H1 (cell line): ENCODE measurements around the gene SNTG2. TPM values are rescaled to one million over a fixed set of nuclear protein-coding genes. Genes with fewer than 3 reads are reported as not detected.

Experiments used
- EZH2 ChIP-seq: fragments of 200-600 bp; sonication (generic); IDR thresholded peaks from 2 replicates; pipeline ENCODE4 v1.7.1; 2012; ENCODE audit warnings: low read depth, mild to moderate bottlenecking, moderate library complexity, low read length, inconsistent platforms; ENCODE audit not compliant: severe bottlenecking
- NANOG ChIP-seq: IDR thresholded peaks from 2 replicates; pipeline ENCODE4 v1.6.1; 2011; ENCODE audit warnings: low read length, low read depth, mild to moderate bottlenecking, inconsistent platforms; ENCODE audit not compliant: insufficient read depth, poor library complexity, severe bottlenecking
- NRF1 ChIP-seq: IDR thresholded peaks from 2 replicates; pipeline ENCODE4 v1.6.1; 2011; ENCODE audit warnings: mild to moderate bottlenecking, low read depth, low read length, improper control_type of control experiment
- PHF8 ChIP-seq: fragments of 200-600 bp; sonication (generic); conservative IDR thresholded peaks from 2 replicates; pipeline ENCODE4 v1.7.1; 2012; ENCODE audit warnings: low read depth, mild to moderate bottlenecking, inconsistent platforms, low read length, moderate library complexity
- POLR2AphosphoS5 ChIP-seq: IDR thresholded peaks from 2 replicates; pipeline ENCODE4 v1.6.1; 2011; ENCODE audit warnings: low read depth, low read length
- POU5F1 ChIP-seq: IDR thresholded peaks from 2 replicates; pipeline ENCODE4 v1.6.1; 2011; ENCODE audit warnings: low read depth, mild to moderate bottlenecking, low read length, moderate library complexity
- RAD21 ChIP-seq, 2 experiments: IDR thresholded peaks in 1 of 2; conservative IDR thresholded peaks in 1 of 2; 2 replicates each; pipeline ENCODE4 v1.6.1; 2011; ENCODE audit warnings: low read depth in 2 of 2, low read length in 2 of 2, improper control_type of control experiment in 1 of 2, inconsistent platforms in 1 of 2, mild to moderate bottlenecking in 1 of 2, moderate library complexity in 1 of 2
- RXRA ChIP-seq: IDR thresholded peaks from 2 replicates; pipeline ENCODE4 v1.6.1; 2011; ENCODE audit warnings: low read depth, mild to moderate bottlenecking, low read length, moderate library complexity; ENCODE audit not compliant: insufficient read depth
- SIRT6 ChIP-seq: IDR thresholded peaks from one replicate; pipeline ENCODE4 v1.7.1; 2012; ENCODE audit warnings: low read length, inconsistent platforms
- SIX5 ChIP-seq: IDR thresholded peaks from 2 replicates; pipeline ENCODE4 v1.6.1; 2011; ENCODE audit warnings: mild to moderate bottlenecking, low read depth, low read length
- polyA plus RNA-seq, 7 experiments: library from polyadenylated mRNA; depleted of rRNA in 3 of 7; stranded (reverse) in 5 of 7; unstranded in 2 of 7; fragments of >200 nt in 5 of 7; fragments of 200-250 nt in 2 of 7; gene quantifications; 1 replicate in 5 of 7; 2 replicates in 1 of 7; 4 replicates in 1 of 7; pipeline versions ENCODE4 v1.2.1 to v1.2.3, GENCODE V29; 2011 to 2013; ENCODE audit warnings: missing spikeins in 2 of 7, mixed read lengths in 2 of 7
- total RNA-seq: library from RNA; stranded (reverse); fragmentation: NEBNext Ultra II Directional; extraction: Animal tissue kit (Norgen Biotek cat#: 25700); gene quantifications from 2 replicates; pipeline ENCODE4 v1.2.1, GENCODE V29; 2021

SNTG2 gene
- total and polyA plus RNA-seq, 2 of the 8 experiments (the other 6 are each of a cell fraction or from before 2014, with no cell fraction given): 6.6 to 18.1 TPM

DNA sequence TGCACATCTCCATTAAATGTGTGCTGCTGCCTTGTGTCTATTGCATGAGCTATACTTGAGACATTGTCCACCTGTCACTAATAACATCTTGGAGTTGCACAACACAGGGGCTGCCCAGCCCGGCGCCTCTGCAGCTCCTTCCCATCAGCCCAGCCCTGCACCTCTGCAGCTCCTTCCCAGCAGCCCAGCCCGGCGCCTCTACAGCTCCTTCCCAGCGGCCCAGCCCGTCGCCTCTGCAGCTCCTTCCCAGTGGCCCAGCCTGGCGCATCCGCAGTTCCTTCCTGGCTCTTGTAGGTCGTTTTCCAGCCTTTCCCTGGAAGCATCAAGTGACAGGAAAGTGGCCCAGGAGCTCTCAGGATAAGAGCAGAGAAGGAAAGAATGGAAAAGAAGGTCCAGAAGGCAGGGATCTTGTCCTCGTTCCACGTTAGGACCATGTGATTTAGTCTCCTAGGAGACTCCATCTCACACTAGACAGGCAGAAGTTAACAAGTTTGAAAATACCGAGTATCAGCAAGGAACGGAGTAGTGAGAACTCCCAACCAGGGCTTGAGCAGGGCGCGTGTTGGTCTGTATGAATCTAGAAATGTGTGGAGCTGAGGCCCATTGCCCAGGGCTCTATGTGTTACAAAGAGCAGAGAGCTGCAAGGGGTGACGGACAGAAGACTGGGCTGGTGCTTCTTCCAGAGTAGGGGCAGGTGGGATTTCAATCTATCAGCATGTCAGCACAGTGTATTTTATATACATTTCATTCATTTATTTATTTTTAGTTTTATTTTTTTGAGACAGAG lies 346.9 kb downstream of the SNTG2 start (continued):
- no peak for TF ChIP-seq RXRA
- TF ChIP-seq RAD21 (IDR thresholded peaks at IDR 0.05 in 1 of 2, conservative IDR thresholded peaks at IDR 0.05 in 1 of 2; ENCODE audit: low read depth in 2 of 2, low read length in 2 of 2): no peak
- TF ChIP-seq POLR2AphosphoS5: no peak
- no peak for TF ChIP-seq EZH2
- no peak for TF ChIP-seq PHF8
- TF ChIP-seq NRF1: no peak
- TF ChIP-seq POU5F1: no peak
- TF ChIP-seq SIRT6: no peak
- no peak for TF ChIP-seq SIX5
- TF ChIP-seq NANOG: no peak
